Ecto neural progenitor cell (in vitro differentiated cells): ENCODE data around the gene LRRC55.

Experiments used
- DNase-seq: peaks from one replicate; pipeline ENCODE4 v3.0.0-alpha.2; 2018; ENCODE audit warnings: low spot score

Gene LRRC55

DNA sequence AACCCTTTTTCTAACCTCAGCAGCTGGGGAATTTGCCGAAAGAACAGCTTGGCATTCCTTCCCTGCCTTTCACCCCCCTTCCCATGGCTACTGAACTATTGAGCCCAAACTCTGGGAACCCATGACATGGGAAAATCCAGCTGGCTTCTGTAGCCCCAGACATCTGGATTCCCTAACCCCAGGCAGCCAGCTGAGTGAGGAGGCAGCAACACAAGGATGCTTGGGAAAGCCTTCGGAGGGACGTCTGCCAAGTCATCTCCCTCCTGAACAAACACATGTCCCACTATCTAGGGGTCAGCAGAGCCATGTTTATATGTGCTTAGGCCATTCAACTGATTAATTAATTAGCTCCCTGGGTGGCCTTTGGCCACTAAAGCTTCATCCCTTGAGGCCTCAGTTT lies 21.6 kb downstream of the LRRC55 start:
- no peak for DNase-seq

DNA sequence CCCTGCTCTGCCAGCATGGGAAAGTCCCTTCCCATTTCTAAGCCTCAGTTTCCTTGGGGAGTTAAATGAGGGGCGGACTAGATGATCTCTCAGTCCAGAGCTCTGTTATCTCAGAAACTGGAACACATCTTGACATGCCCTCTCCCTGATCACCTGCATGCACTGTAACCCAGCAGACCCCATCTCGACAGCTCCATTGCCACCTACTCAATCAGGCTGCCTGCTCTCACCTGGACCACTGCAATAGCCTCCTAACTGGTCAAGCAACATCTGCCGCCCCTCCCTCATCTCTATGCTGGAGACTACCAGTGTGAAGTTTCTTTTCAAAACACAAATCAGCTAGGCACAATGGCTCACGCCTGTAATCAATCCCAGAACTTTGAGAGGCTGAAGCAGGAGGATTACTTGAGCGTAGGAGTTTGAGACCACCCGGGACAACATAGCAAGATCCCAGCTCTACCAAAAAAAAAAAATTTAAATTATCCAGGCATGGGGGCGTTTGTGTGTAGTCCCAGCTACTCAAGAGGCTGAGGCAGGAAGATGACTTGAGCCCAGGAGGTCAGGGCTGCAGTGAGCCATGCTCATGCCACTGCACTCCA lies 22.2 kb downstream of the LRRC55 start:
- no peak for DNase-seq

GRCh38 chr11:57205041-57205641 lies 23.4 kb downstream of the LRRC55 start:
- no peak for DNase-seq

DNA sequence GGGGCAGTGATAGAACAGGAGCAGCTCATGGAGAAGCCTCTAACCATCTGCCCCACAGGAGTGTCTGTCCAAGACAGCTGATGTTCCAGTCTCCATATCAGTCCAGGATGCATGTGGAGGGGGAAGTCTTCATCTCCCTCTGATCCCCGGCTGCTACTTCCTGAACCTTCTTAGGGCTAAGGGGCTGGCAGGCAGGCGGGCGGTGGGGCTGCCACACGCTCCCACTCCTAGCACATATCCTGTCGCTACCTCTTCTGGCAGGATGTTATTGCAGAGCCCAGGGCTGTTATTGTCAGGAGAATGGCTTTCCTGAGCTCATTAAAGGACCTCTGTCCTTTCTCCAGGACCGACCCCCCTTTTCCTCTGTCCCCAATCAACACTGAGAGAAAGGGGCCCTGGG lies 25.4 kb downstream of the LRRC55 start:
- no peak for DNase-seq

GRCh38 chr11:57210781-57211180 lies 29.0 kb downstream of the LRRC55 start:
- peak; percentile 55 for DNase-seq

DNA sequence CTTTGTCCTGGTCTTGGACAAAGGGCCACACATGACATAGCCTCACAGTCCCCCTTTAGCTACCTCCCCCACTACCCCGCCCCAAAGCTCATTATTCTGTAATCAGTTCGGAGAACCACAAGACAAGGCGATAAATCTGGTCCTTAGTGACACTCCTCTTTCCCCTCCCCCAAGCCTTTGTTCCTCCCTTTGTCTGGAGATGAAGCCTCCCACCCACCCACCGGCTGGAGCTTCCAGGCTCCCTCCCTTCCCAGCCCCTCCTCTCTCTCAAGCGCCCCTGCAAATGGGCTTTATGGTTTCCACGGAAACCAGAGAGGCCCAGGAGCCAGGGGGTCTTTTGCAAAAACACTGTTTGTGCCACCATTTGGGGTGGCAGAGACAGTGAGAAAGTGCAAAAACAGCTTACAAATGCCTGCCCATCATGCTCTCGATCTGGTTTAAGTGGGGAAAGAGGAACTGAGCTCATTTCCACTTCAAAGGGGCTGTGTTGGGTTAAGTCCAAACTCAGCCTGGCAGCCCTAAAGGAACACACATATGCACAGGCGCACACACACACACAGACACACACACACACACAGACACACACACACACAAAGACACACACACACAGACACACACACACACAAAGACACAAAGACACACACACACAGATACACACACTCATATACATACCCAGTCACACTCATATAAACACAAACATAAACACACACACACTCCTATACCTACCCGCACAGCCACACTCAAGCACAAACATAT lies 31.8 kb downstream of the LRRC55 start:
- DNase-seq, result peak; percentile 88

- DNase-seq, result no peak
These were observed 32.3 kb downstream of the LRRC55 start for GRCh38 chr11:57214098-57214417.

GRCh38 chr11:57214494-57214893 lies 32.7 kb downstream of the LRRC55 start:
- no peak for DNase-seq

DNA sequence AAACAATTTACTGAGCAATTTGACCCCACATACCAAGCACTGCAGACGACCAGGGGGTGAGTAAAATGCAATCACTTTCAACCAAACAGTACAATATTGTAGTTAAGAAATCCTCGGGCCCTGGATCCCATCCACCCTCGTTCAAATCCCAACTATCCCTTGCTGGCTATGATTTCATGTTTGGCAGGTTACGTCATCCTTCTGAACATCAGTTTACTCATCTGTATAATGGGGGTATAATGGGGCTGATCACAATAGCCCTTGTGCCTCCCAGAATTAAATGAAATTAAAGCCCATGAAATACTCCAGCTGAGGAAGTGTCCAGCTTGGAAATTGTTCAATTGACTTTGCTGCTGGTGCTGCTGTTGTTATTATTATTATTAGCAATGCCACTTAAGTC lies 34.7 kb downstream of the LRRC55 start:
- no peak for DNase-seq

DNA sequence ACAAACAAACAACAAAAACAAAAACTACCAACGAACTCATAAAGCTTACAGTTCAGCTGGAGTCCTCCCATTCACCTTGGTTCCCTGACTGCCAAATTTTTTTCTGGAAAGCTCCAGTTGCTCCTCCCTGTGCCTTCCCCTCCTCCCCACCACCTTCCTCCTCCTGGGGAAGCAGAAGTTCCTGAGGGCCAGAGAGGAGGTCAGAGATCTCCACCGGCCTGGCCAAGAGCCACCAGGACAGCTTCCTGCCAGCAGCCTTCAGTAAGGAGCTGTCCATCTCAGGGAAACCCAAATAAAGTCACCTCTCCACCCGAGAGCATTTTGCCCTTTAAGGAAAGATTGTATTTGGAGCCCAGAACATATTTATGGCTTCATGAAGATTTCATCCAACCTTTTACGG lies 35.3 kb downstream of the LRRC55 start:
- no peak for DNase-seq

GRCh38 chr11:57219021-57219627 lies 37.4 kb downstream of the LRRC55 start:
- no peak for DNase-seq

GRCh38 chr11:57222239-57222638 lies 40.5 kb downstream of the LRRC55 start:
- DNase-seq, result no peak

DNA sequence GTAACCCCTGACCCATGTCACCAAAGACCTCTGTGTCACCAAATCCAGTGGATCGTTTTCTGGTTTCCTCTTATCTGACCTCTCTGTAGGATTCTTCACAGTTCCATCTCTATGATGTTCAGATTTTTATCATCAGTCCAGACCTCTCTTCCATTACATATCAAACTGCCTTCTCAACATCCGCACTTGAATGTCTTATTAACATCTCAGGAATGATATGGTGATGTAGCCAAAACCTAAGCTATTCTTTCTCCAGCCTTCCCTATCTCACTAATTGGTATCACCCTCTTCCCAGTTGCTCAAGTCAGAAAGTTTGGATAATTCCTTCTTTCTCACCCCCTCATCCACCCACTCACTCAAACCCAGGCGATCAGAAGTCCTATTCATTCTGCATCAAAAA lies 41.8 kb downstream of the LRRC55 start:
- no peak for DNase-seq

GRCh38 chr11:57224128-57224527 lies 42.4 kb downstream of the LRRC55 start:
- no peak for DNase-seq

GRCh38 chr11:57224537-57224936 lies 42.8 kb downstream of the LRRC55 start:
- DNase-seq, result no peak

DNA sequence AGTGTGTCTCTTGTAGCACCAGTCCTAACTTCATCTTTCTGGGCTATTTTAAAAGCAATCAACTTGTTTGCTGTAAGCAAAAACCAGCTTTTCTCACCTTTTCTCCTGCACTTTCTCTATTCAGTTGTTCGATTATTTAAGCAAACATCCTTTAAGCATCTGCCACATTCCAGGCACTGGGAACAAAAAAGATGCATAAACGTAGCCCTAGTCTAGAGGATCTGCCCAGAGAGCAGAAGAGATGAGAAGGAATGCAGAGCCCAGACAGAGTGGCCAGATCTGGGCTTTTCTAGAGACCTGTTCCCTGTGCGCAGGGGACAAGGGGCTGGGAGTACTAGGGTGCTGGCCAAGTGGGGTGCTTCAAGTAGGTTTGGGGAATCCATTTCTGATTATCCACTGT lies 46.8 kb downstream of the LRRC55 start:
- no peak for DNase-seq

GRCh38 chr11:57230316-57230715 lies 48.6 kb downstream of the LRRC55 start:
- DNase-seq, result no peak

- no peak for DNase-seq
These were observed 49.2 kb downstream of the LRRC55 start for GRCh38 chr11:57230791-57231538.

DNA sequence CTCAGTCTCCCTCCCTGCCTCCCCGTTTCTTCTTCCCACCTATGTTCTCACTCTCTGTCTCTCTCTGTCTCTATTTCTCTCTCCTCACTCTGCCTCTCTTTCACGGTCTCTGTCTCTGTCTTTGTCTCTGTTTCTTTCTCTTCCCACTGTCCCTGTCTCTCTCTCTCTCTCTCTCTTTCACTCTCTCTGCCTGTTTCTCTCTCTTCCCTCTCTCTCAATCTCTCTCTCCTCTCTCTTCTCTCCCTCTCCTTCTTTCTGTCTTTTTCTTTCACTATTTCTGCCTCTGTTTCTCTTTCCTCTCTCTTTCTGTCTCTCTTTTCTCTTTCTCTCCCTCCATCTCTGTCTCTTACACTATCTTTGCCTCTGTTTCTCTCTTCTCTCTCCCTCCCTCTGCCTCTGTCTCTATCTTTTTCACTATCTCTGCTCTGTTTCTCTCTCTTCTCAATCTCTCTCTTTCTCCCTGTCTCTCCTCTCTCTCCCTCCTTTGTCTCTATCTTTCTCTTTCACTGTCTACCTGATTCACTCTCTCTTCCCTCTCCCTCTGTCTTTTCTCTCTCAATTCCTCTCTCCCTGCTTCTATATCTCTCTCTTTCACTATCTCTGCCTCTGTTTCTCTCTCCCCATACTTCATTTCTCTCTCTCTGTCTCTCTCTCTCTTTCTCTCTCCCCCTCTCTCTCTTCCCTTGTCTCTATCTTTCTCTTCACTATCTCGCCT lies 49.9 kb downstream of the LRRC55 start:
- no peak for DNase-seq

DNA sequence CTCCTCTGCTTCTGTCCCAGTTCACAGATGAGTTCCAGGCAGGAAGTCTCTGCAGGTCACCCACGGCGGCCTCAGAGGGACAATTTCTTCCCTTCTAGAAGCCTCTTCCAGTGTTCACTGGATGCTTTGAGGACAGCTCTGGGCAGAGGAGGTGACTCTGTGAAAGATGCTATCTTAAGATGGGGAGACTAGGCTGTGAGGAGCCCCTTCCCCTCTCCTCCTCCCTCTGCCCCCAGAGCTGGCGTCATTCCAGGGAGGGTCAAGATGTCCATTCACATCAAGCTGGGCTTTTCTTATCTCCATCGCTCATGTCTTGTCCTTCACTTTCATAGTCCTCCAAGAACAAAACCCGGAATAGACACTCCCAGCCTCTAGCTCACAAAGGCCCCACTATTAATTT lies 51.9 kb downstream of the LRRC55 start:
- DNase-seq, result no peak

GRCh38 chr11:57235761-57236703 lies 54.3 kb downstream of the LRRC55 start:
- no peak for DNase-seq
